ENCODE results near the gene RNF213.
"Not testable (repeated sequence)": the region's sequence is repeated elsewhere in the genome, so short reads cannot be mapped to it uniquely, and the experiment has no call there.

RNF213 gene

DNA sequence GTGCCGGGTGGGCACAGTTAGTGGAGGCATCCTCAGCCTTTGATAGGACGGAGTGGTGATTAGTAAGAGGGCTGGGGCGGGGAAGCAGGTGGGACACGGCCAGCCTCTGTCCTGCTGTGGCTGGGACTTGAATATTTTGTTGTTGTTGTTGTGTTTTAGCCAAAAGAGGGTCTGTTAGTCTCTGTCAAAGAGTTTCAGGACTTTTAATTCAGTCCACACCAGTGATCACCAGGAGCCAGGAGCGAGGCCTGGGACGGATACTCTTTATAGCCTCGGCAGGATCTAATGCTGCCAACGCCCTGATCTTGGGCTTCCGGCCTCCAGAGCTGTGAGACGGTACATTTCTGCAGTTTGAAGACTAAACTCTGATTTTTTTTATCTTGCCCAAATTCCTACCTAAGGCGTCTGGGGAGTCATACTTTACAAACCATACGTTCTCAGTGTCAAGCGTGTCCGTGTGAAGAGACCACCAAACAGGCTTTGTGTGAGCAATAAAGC lies 2.9 kb upstream of the RNF213 start:
- Histone ChIP-seq H3K9ac (ENCODE audit: low read length) (no peak overlapping the region), H3K4me1 (ENCODE audit: low read length) (peaks cover 25% of the 10 kb centered on the region), H4K20me1 (ENCODE audit: insufficient read depth, low read length) (no peaks in the 10 kb centered on the region), H3K27ac (ENCODE audit: low read length) (no peak overlapping the region), H3K4me2 (ENCODE audit: low read depth, low read length) (no peak overlapping the region), H3K36me3 (replicated peaks; ENCODE audit: insufficient read depth, low read length) (no peaks in the 10 kb centered on the region), H3K79me2 (ENCODE audit: low read length) (no peaks in the 10 kb centered on the region; the same call in 1 of the 2 replicates), H3K9me3 (replicated peaks; ENCODE audit: insufficient read depth, low read length) (no peaks in the 10 kb centered on the region), H3K27me3 (replicated peaks; ENCODE audit: insufficient read depth, low read length) (no peaks in the 10 kb centered on the region), H3K9me2 (replicated peaks; ENCODE audit: insufficient read depth, low read length) (no peaks in the 10 kb centered on the region), H3K4me3 (ENCODE audit: low read length) (no peak overlapping the region), H2AFZ (ENCODE audit: low read length) (no peak overlapping the region), H3F3A (ENCODE audit: insufficient read depth, low read length) (peaks cover 47% of the 10 kb centered on the region)
- DNase-seq, result no peak
- TF ChIP-seq, protein P1, sequence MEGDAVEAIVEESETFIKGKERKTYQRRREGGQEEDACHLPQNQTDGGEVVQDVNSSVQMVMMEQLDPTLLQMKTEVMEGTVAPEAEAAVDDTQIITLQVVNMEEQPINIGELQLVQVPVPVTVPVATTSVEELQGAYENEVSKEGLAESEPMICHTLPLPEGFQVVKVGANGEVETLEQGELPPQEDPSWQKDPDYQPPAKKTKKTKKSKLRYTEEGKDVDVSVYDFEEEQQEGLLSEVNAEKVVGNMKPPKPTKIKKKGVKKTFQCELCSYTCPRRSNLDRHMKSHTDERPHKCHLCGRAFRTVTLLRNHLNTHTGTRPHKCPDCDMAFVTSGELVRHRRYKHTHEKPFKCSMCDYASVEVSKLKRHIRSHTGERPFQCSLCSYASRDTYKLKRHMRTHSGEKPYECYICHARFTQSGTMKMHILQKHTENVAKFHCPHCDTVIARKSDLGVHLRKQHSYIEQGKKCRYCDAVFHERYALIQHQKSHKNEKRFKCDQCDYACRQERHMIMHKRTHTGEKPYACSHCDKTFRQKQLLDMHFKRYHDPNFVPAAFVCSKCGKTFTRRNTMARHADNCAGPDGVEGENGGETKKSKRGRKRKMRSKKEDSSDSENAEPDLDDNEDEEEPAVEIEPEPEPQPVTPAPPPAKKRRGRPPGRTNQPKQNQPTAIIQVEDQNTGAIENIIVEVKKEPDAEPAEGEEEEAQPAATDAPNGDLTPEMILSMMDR (IDR thresholded peaks at IDR 0.05; ENCODE audit: low read length), result no peak
- no peak for TF ChIP-seq EZH2 (optimal IDR thresholded peaks at IDR 0.05; ENCODE audit: low read depth, low read length)
- TF ChIP-seq EZH2phosphoT487 (IDR thresholded peaks at IDR 0.05; ENCODE audit: low read length), result no peak

DNA sequence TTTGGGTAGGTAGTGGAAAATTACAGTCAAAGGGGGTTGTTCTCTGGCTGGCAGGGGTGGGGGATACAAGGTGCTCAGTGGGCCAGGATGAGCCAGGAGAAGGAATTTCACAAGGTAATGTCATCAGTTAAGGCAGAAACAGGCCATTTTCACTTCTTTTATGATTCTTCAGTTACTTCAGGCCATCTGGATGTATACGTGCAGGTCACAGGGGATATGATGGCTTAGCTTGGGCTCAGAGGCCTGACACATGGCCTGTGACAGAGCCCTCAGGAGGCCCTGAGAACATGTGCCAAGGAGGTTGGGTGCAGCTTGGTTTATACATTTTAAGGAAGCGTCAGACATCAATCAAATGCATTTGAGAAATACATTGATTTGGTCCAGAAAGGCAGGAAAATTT lies 2.4 kb upstream of the RNF213 start:
- not testable (repeated sequence) for DNase-seq; H3K4me2 ChIP-seq (ENCODE audit: low read depth, low read length); H2AFZ ChIP-seq (ENCODE audit: low read length); H3K9ac ChIP-seq (ENCODE audit: low read length); H3K9me2 ChIP-seq (replicated peaks; ENCODE audit: insufficient read depth, low read length); H3K36me3 ChIP-seq (replicated peaks; ENCODE audit: insufficient read depth, low read length); H3K9me3 ChIP-seq (replicated peaks; ENCODE audit: insufficient read depth, low read length); H3K27ac ChIP-seq (ENCODE audit: low read length); H3K79me2 ChIP-seq (ENCODE audit: low read length); H3K4me3 ChIP-seq (ENCODE audit: low read length); H4K20me1 ChIP-seq (ENCODE audit: insufficient read depth, low read length); H3K27me3 ChIP-seq (replicated peaks; ENCODE audit: insufficient read depth, low read length)
- H3F3A ChIP-seq (ENCODE audit: insufficient read depth, low read length), result peaks cover 52% of the 10 kb centered on the region
- peaks cover 30% of the 10 kb centered on the region for H3K4me1 ChIP-seq (ENCODE audit: low read length)

DNA sequence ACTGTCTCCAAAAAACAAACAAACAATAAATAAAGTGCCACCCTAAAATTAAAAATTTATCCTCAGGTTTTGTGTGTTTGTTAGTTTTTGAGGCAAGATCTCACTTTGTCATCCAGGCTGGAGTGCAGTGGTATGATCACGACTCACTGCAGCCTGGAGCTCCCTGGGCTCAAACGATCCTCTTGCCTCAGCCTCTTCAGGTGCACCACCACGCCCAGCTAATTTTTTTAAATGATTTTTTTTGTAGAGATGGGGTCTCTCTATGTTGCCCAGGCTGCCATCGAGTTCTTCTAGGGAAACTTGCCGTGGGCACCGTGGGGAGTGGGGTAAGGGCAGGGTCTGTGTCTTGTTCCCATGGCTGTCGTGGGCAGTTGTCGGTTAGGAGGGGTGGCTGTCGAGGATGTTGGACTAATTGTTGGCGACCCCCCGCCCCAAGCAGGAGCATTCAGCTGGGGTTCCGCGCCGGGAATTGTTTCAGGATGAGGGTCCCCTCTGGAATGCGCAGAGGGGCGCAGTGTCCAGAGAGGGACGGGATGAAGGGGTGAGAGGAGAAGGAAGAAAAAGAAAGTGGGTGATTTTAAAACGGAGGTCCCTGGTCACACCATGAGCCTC lies 1.1 kb upstream of the RNF213 start:
- TF ChIP-seq EZH2phosphoT487 (IDR thresholded peaks at IDR 0.05; ENCODE audit: low read length) (no peak), EZH2 (optimal IDR thresholded peaks at IDR 0.05; ENCODE audit: low read depth, low read length) (no peak)
- TF ChIP-seq, protein P1 (IDR thresholded peaks at IDR 0.05; ENCODE audit: low read length), result no peak
- no peaks in the 10 kb centered on the region for H4K20me1 ChIP-seq (ENCODE audit: insufficient read depth, low read length)
- peak overlapping the region; percentile 62 for H3K4me2 ChIP-seq (ENCODE audit: low read depth, low read length)
- H2AFZ ChIP-seq (ENCODE audit: low read length), result 0 out of 2 replicates have a peak overlapping the region, but pooled peaks have one; percentile 33
- H3K4me1 ChIP-seq (ENCODE audit: low read length), result peaks cover 26% of the 10 kb centered on the region
- peak overlapping the region; percentile 59; the same call in 1 of the 2 replicates for H3K9ac ChIP-seq (ENCODE audit: low read length)
- peak overlapping the region; percentile 48; the same call in 1 of the 2 replicates for H3K27ac ChIP-seq (ENCODE audit: low read length)
- H3K27me3 ChIP-seq (replicated peaks; ENCODE audit: insufficient read depth, low read length), result no peaks in the 10 kb centered on the region
- H3K4me3 ChIP-seq (ENCODE audit: low read length), result peak overlapping the region; percentile 55
- H3K9me2 ChIP-seq (replicated peaks; ENCODE audit: insufficient read depth, low read length), result no peaks in the 10 kb centered on the region
- H3K9me3 ChIP-seq (replicated peaks; ENCODE audit: insufficient read depth, low read length), result no peaks in the 10 kb centered on the region
- DNase-seq, result no peak
- peaks cover 52% of the 10 kb centered on the region for H3F3A ChIP-seq (ENCODE audit: insufficient read depth, low read length)
- H3K36me3 ChIP-seq (replicated peaks; ENCODE audit: insufficient read depth, low read length), result no peaks in the 10 kb centered on the region
- H3K79me2 ChIP-seq (ENCODE audit: low read length), result peaks cover 11% of the 10 kb centered on the region

DNA sequence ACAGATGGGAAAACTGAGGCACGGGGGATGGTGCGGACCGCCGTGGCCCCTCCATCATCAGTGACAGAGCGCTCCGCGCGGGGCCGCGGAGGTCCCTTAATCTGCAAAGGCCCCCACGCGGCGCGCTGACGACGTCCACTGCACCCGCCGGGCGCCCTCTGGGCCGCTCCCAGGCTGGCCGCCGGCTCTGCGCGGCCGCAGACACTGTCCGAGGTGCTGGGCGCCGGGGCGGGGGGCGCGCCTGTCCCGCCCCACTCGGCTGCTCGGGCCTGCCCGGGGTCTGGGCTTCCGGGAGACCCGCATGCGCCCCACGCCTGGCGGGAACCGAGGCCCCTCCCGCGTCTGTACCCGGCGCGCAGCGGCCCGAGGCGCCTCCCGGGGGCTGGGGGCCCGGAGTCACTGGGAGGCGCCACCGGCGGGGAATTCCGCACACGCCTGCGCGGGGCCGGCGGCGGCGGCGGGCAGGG lies 550 bp upstream of the RNF213 start:
- H3K4me1 ChIP-seq (ENCODE audit: low read length), result peaks cover 24% of the 10 kb centered on the region
- no peaks in the 10 kb centered on the region for H4K20me1 ChIP-seq (ENCODE audit: insufficient read depth, low read length)
- no peak for TF ChIP-seq EZH2 (optimal IDR thresholded peaks at IDR 0.05; ENCODE audit: low read depth, low read length)
- no peak for TF ChIP-seq EZH2phosphoT487 (IDR thresholded peaks at IDR 0.05; ENCODE audit: low read length)
- TF ChIP-seq, protein P1 (IDR thresholded peaks at IDR 0.05; ENCODE audit: low read length), result no peak
- H3K27ac ChIP-seq (ENCODE audit: low read length), result peak overlapping the region; percentile 48; the same call in 1 of the 2 replicates
- H3K9ac ChIP-seq (ENCODE audit: low read length), result peak overlapping the region; percentile 59; the same call in 1 of the 2 replicates
- H3K36me3 ChIP-seq (replicated peaks; ENCODE audit: insufficient read depth, low read length), result no peaks in the 10 kb centered on the region
- H3K4me3 ChIP-seq (ENCODE audit: low read length), result peak overlapping the region; percentile 55
- no peaks in the 10 kb centered on the region for H3K27me3 ChIP-seq (replicated peaks; ENCODE audit: insufficient read depth, low read length)
- peak; percentile 83 for DNase-seq
- no peaks in the 10 kb centered on the region for H3K9me2 ChIP-seq (replicated peaks; ENCODE audit: insufficient read depth, low read length)
- peak overlapping the region; percentile 62 for H3K4me2 ChIP-seq (ENCODE audit: low read depth, low read length)
- H3K79me2 ChIP-seq (ENCODE audit: low read length), result peaks cover 16% of the 10 kb centered on the region
- peaks cover 48% of the 10 kb centered on the region for H3F3A ChIP-seq (ENCODE audit: insufficient read depth, low read length)
- H2AFZ ChIP-seq (ENCODE audit: low read length), result 0 out of 2 replicates have a peak overlapping the region, but pooled peaks have one; percentile 33
- H3K9me3 ChIP-seq (replicated peaks; ENCODE audit: insufficient read depth, low read length), result no peaks in the 10 kb centered on the region
